ENCODE measurements around the gene RGL1. TPM values are rescaled to one million over a fixed set of nuclear protein-coding genes. Genes with fewer than 3 reads are reported as not detected.

Gene RGL1
- total and polyA plus RNA-seq, 2 donors (not counting 3 experiments of a cell fraction or from before 2014, with no cell fraction given) = 19.8 to 35.3 TPM

DNA sequence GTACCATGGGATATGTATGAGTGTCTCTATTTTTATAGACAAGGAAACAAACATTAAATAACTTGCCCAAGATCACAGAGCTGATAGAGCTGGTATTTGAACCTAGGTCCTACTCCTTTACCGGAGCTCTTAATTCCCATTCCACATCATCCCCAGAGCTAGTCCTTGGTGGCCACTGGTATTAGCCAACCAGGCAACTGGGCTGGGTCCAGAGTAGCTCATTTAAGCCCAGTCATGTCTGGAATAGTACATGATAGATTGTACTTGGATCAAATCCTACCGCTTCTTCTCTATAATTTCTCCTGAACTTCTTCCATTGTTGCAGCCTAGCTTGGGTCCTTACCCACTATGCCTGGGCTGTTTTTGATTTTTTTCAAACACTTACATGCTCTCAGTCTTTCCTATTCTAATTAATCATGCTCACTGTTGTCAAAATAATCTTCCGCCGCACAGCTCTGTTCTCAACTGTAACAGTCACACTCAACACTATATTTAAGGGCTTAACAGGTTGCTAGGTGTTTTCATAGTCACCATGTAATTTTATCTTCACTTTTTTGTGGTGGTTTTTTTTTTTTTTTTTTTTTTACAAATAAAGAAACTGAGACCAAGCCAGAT, 152.4 kb downstream of the RGL1 start:
- no peak overlapping the region for H3K27ac ChIP-seq (ENCODE audit: insufficient read depth, low read depth, low read length)
- TF ChIP-seq, protein P1, sequence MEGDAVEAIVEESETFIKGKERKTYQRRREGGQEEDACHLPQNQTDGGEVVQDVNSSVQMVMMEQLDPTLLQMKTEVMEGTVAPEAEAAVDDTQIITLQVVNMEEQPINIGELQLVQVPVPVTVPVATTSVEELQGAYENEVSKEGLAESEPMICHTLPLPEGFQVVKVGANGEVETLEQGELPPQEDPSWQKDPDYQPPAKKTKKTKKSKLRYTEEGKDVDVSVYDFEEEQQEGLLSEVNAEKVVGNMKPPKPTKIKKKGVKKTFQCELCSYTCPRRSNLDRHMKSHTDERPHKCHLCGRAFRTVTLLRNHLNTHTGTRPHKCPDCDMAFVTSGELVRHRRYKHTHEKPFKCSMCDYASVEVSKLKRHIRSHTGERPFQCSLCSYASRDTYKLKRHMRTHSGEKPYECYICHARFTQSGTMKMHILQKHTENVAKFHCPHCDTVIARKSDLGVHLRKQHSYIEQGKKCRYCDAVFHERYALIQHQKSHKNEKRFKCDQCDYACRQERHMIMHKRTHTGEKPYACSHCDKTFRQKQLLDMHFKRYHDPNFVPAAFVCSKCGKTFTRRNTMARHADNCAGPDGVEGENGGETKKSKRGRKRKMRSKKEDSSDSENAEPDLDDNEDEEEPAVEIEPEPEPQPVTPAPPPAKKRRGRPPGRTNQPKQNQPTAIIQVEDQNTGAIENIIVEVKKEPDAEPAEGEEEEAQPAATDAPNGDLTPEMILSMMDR (IDR thresholded peaks at IDR 0.05; ENCODE audit: extremely low read depth in 1 of 2, insufficient read depth in 1 of 2, low read depth in 1 of 2, low read length in 2 of 2) = no peak
- TF ChIP-seq MYC (IDR thresholded peaks at IDR 0.05; ENCODE audit: low read depth, low read length) (no peak), POLR2AphosphoS5 (IDR thresholded peaks at IDR 0.05; ENCODE audit: insufficient read depth, low read depth, low read length) (no peak), POLR2A (IDR thresholded peaks at IDR 0.05; ENCODE audit: low read depth, low read length) (no peak), EZH2 (IDR thresholded peaks at IDR 0.05; ENCODE audit: borderline replicate concordance, low read depth, low read length, severe bottlenecking) (no peak), GATA2 (IDR thresholded peaks at IDR 0.05; ENCODE audit: insufficient read depth, insufficient read length, low read depth, low read length) (no peak), JUN (IDR thresholded peaks at IDR 0.05; ENCODE audit: borderline replicate concordance, insufficient read depth, insufficient read length, low read depth) (no peak), FOS (IDR thresholded peaks at IDR 0.05; ENCODE audit: borderline replicate concordance, insufficient read depth, low read length) (no peak)
- TF ChIP-seq, protein P2, sequence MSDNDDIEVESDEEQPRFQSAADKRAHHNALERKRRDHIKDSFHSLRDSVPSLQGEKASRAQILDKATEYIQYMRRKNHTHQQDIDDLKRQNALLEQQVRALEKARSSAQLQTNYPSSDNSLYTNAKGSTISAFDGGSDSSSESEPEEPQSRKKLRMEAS (IDR thresholded peaks at IDR 0.05; ENCODE audit: insufficient read depth, insufficient read length) = no peak
- intact Hi-C loops (cut with micrococcal nuclease) (loop anchor here (2.0 to 5.0 kb wide), 3 partner anchors 45 to 265 kb away; partner anchors contain the start of gene TSEN15), dilution Hi-C loops (cut with MboI; ENCODE audit: extremely low pct_ligation_motif_present, low sequenced_read_pairs) (no loop called here)
- no peak for FAIRE-seq
- no peak overlapping the region for H3K9ac ChIP-seq (replicated peaks; ENCODE audit: extremely low read depth, insufficient read depth, low read length)
- H3K27me3 ChIP-seq (ENCODE audit: control insufficient read depth in 2 of 2, insufficient read depth in 2 of 2, low read length in 2 of 2) = peaks cover under 1 to 5% of the 10 kb centered on the region in 2 experiments
- CTCF ChIA-PET = interaction anchor here (0.7 to 0.9 kb wide), 2 partner anchors 41 to 103 kb away, joined by 3 read pairs; no protein-coding TSS in a partner anchor
- H2AFZ ChIP-seq (ENCODE audit: low read depth, low read length) = no peak overlapping the region
- H3K4me1 ChIP-seq (ENCODE audit: control insufficient read depth, extremely low read depth, insufficient read depth, low read length) = peaks cover 9% of the 10 kb centered on the region
- H3K36me3 ChIP-seq (ENCODE audit: control insufficient read depth in 2 of 2, extremely low read depth in 1 of 2, insufficient read depth in 2 of 2, low read length in 2 of 2) = no peaks in the 10 kb centered on the region
- no peak for DNase-seq (ENCODE audit: low read depth, low spot score)
- H3K79me2 ChIP-seq (ENCODE audit: control insufficient read depth, insufficient read depth, low read length) = no peaks in the 10 kb centered on the region
- POLR2A ChIA-PET = no interaction called here
- no peaks in the 10 kb centered on the region for H3K9me1 ChIP-seq (replicated peaks; ENCODE audit: control insufficient read depth, extremely low read depth, insufficient read depth, low read length)
- no peaks in the 10 kb centered on the region for H3K9me3 ChIP-seq (replicated peaks; ENCODE audit: control insufficient read depth, insufficient read depth, low read length)
- BruUV-seq (replicated peaks) = no TSS peak
- no peaks in the 10 kb centered on the region for H4K20me1 ChIP-seq (replicated peaks; ENCODE audit: control insufficient read depth, extremely low read depth, insufficient read depth, low read length)
- H3K4me3 ChIP-seq (replicated peaks in 1 of 3; ENCODE audit: insufficient read depth in 1 of 3, low read depth in 1 of 3, low read length in 3 of 3) = no peak overlapping the region
- H3K4me2 ChIP-seq (ENCODE audit: insufficient read depth, low read length) = no peak overlapping the region

Measured in endothelial cell of umbilical vein (primary cell).